Measurements from ENCODE around the gene ITK. TPM values are rescaled to one million over a fixed set of nuclear protein-coding genes. Genes with fewer than 3 reads are reported as not detected.

ITK gene
- total RNA-seq, 6 experiments from 2014 or later = 0.35 to 1.2 (median 0.74) TPM

DNA sequence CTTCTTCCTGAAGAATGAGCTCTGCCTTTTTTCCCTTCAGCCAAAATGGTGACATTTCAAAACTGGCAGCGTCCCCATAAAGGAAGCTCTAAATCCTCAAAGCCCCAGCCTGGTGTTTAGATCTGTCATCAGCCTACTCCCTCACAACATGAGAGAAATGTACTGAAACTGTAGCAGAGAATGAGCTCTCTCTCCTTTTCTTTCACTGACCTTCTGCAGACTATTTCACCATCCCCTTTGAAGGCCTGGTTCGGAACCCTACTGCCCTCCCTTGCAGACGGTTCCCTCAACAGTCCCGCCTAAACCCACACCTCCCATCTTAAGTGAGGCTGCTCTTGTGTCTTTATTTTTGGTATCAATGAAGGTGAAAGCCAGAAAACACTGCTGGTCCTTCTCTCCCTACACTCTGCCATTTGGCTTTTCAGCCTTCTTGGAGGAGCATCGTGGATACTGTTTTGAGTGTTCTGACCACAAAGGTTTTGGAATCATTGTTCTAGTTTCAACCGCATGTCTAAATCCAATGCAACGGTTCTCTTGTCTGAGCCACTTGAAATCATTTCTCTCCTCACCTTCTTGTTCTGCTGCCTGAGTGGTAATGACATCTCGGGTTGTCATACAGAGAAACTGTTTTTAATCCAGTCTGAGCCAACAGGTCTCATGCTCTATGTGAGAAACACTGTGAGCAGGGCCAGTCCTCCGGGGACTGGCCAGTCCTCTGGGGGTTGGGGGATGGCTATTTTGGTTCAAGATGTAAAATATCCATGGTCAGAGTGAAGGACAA is 39.0 kb downstream of the ITK start:
- DNase-seq (no peak), ATAC-seq (no peak)
- Histone ChIP-seq H3K27ac (no peak overlapping the region), H3K9me3 (no peaks in the 10 kb centered on the region), H3K4me3 (no peak overlapping the region), H3K36me3 (no peaks in the 10 kb centered on the region), H3K27me3 (no peaks in the 10 kb centered on the region), H3K4me1 (no peaks in the 10 kb centered on the region)
- intact Hi-C loops (cut with DNase I) = no loop called here
- TF ChIP-seq CTCF (IDR thresholded peaks at IDR 0.05) = no peak
- TF ChIP-seq POLR2A (IDR thresholded peaks at IDR 0.05) = no peak
- WGBS (ENCODE audit: insufficient coverage, low coverage, low lambda C conversion rate, missing lambda C conversion rate) = 60% methylated on average over 9 of the region's 9 CpGs

DNA sequence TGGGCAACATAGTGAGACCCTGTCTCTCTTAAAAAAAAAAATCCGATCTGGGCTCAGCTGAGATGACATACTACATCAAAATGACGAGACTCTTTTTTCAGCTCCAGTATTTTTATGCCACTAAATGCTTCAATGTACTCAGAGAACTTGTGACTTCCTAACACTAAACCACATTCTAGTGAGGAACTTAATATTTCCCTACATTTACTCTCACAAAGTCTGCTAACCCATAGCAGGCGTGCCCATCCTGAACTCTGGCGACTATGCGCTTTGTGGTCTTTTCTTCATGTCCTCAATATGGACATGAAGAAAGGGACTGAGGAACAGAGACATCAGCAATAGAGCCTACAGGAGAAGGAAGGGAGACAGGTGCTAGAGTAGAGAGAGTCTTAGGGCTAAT is 41.3 kb downstream of the ITK start:
- intact Hi-C loops (cut with DNase I) = no loop called here

DNA sequence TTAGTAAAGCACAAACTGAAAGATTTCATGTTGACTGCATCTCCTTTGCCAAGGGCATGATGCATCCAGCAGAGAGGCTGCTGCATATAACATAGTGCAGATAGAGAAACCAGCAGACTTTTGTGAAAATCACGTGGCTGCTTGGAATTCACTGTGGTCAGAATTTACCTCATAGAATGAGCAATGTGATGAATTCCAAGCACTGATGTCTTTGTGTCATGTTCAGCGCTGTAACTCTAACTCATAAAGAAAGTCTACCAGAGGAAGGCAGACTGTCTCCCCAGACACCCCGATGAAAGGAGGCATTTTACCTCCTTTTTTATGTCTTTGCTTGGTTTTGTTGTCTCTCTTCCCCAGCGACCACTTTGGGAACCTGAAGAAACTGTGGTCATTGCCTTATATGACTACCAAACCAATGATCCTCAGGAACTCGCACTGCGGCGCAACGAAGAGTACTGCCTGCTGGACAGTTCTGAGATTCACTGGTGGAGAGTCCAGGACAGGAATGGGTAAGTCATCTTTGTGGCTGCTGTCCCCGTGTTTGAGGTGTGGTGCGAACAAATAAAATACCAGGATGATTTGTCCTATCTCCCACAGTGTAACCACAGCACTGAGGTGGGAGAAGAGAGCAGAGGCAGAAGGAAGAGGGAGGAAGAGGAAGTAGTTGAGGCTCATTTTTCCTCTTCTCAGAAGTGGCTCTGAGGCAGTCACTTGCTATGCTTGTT is 42.0 kb downstream of the ITK start:
- 66% methylated on average over 10 of the region's 10 CpGs for WGBS (ENCODE audit: insufficient coverage, low coverage, low lambda C conversion rate, missing lambda C conversion rate)
- TF ChIP-seq CTCF (IDR thresholded peaks at IDR 0.05) (no peak), POLR2A (IDR thresholded peaks at IDR 0.05) (no peak)

More for the DNA sequence above, 41.3 kb downstream of the ITK start:
- Histone ChIP-seq H3K9me3 (no peaks in the 10 kb centered on the region), H3K4me1 (no peaks in the 10 kb centered on the region), H3K27me3 (no peaks in the 10 kb centered on the region), H3K4me3 (no peak overlapping the region), H3K27ac (no peak overlapping the region), H3K36me3 (no peaks in the 10 kb centered on the region)
- ATAC-seq (no peak), DNase-seq (no peak)
- TF ChIP-seq CTCF (IDR thresholded peaks at IDR 0.05) = no peak
- no peak for TF ChIP-seq POLR2A (IDR thresholded peaks at IDR 0.05)
- WGBS (ENCODE audit: insufficient coverage, low coverage, low lambda C conversion rate, missing lambda C conversion rate) = 61% methylated on average over 5 of the region's 5 CpGs

DNA sequence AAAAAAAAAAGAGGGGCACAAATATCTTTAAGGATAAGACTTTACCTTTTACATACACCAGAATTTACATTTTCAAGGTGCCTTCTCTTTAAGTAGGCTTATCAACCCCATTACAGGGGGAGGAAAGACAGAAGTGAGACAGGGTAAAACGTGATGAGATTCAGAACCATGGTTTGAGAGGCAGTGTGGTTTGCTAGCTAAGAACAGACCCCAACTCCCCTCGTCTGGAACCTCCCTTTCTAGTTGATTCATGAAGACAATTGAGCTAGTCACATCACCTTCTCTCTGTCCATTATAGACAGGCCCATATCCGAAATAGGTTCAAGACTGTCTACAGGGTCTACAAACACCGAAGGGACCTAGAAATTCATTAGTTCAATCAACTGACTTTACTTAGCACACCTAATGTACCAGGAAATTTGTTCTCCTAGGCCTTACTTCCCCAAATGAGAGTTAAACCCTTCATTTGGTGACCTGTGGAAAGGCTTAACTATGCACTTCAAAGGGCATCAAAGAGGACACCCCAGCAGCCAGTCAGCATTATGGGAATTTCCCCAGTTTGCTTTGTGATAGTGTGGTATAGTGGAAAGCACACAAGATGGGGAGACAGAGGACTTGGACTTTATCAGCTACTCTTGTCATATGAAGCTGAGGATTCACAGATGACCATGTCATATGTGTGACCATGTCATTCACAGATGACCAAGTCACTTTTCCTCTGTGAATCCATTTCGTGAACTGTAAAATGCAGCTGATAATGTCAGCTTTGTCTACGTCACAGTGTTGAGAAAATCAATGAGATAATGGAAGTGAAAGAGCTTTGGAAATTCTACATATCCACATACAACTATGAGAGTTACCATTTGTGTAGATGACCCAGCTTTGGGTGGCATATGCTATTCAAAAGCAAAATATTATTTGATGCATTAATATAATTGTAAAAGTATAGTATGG is 45.1 kb downstream of the ITK start:
- H3K4me3 ChIP-seq = no peak overlapping the region
- ATAC-seq = no peak
- no peaks in the 10 kb centered on the region for H3K4me1 ChIP-seq
- no peaks in the 10 kb centered on the region for H3K27me3 ChIP-seq
- 49% methylated on average over 5 of the region's 6 CpGs for WGBS (ENCODE audit: insufficient coverage, low coverage, low lambda C conversion rate, missing lambda C conversion rate)
- H3K36me3 ChIP-seq = no peaks in the 10 kb centered on the region
- no peak overlapping the region for H3K27ac ChIP-seq
- no peak for TF ChIP-seq CTCF (IDR thresholded peaks at IDR 0.05)
- TF ChIP-seq POLR2A (IDR thresholded peaks at IDR 0.05) = no peak
- H3K9me3 ChIP-seq = no peaks in the 10 kb centered on the region
- intact Hi-C loops (cut with DNase I) = no loop called here
- DNase-seq = no peak

More for the DNA sequence above, 42.0 kb downstream of the ITK start:
- Histone ChIP-seq H3K4me1 (no peaks in the 10 kb centered on the region), H3K9me3 (no peaks in the 10 kb centered on the region), H3K4me3 (no peak overlapping the region), H3K27ac (no peak overlapping the region), H3K27me3 (no peaks in the 10 kb centered on the region), H3K36me3 (no peaks in the 10 kb centered on the region)
- intact Hi-C loops (cut with DNase I) = no loop called here
- ATAC-seq (no peak), DNase-seq (no peak)
